ENCODE data around the gene ZNF358. TPM values are rescaled to one million over a fixed set of nuclear protein-coding genes. Genes with fewer than 3 reads are reported as not detected.

ZNF358 gene
- total and polyA plus RNA-seq, 2 of the 13 experiments (the other 11 are each of a cell fraction or from before 2014, with no cell fraction given): 9.1 to 37.0 TPM

DNA sequence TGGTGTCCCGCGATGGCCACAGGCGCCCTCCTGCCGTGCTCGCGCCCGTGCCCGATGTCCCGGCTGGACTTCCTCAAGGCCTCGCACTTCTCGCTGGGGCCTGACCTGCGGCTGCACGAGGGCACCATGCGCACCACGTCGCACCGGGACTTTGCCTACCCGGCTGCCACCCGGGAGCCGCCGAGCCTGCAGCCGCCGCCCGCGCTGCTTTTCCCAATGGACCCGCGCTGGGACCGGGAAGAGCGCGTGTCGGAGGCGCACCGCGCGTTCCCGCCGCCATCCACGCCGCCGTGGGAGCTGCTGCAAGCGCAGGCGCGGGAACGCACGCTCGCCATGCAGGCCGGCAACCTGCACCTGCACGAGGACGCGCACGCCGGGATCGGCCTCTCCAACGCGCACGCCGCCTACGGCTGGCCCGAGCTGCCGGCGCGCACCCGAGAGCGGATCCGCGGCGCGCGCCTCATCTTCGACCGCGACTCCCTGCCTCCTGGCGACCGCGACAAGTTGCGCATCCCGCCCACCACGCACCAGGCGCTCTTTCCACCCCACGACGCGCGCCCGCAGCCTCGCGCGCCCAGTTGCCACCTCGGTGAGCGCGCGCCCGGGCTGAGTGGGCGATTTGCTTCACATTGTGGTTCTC lies 15.0 kb upstream of the ZNF358 start (continued):
- TF ChIP-seq, protein P1, sequence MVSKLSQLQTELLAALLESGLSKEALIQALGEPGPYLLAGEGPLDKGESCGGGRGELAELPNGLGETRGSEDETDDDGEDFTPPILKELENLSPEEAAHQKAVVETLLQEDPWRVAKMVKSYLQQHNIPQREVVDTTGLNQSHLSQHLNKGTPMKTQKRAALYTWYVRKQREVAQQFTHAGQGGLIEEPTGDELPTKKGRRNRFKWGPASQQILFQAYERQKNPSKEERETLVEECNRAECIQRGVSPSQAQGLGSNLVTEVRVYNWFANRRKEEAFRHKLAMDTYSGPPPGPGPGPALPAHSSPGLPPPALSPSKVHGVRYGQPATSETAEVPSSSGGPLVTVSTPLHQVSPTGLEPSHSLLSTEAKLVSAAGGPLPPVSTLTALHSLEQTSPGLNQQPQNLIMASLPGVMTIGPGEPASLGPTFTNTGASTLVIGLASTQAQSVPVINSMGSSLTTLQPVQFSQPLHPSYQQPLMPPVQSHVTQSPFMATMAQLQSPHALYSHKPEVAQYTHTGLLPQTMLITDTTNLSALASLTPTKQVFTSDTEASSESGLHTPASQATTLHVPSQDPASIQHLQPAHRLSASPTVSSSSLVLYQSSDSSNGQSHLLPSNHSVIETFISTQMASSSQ (IDR thresholded peaks at IDR 0.05; ENCODE audit: low read depth): no peak
- TF ChIP-seq, protein P1 (CRISPR knock-in tag; IDR thresholded peaks at IDR 0.05; ENCODE audit: borderline replicate concordance): 0 out of 2 replicates have a peak, but pooled peaks have one; percentile 33
- TF ChIP-seq ZNF460 (CRISPR knock-in tag; IDR thresholded peaks at IDR 0.05; ENCODE audit: borderline replicate concordance): no peak
- TF ChIP-seq FOXA1 (IDR thresholded peaks at IDR 0.05): no peak
- TF ChIP-seq FOXA1 (CRISPR knock-in tag; IDR thresholded peaks at IDR 0.05): no peak
- peak; percentile 70; the same call in 1 of the 2 replicates for TF ChIP-seq ZNF790 (CRISPR knock-in tag; IDR thresholded peaks at IDR 0.05; ENCODE audit: borderline replicate concordance)
- TF ChIP-seq ZNF652 (CRISPR knock-in tag; IDR thresholded peaks at IDR 0.05; ENCODE audit: borderline replicate concordance, low read depth): no peak
- TF ChIP-seq, protein P2, sequence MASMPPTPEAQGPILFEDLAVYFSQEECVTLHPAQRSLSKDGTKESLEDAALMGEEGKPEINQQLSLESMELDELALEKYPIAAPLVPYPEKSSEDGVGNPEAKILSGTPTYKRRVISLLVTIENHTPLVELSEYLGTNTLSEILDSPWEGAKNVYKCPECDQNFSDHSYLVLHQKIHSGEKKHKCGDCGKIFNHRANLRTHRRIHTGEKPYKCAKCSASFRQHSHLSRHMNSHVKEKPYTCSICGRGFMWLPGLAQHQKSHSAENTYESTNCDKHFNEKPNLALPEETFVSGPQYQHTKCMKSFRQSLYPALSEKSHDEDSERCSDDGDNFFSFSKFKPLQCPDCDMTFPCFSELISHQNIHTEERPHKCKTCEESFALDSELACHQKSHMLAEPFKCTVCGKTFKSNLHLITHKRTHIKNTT (CRISPR knock-in tag; IDR thresholded peaks at IDR 0.05): no peak
- TF ChIP-seq ZNF24 (IDR thresholded peaks at IDR 0.05): no peak
- TF ChIP-seq, protein P3, sequence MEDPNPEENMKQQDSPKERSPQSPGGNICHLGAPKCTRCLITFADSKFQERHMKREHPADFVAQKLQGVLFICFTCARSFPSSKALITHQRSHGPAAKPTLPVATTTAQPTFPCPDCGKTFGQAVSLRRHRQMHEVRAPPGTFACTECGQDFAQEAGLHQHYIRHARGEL (CRISPR knock-in tag; IDR thresholded peaks at IDR 0.05): peak; percentile 56; the same call in 1 of the 2 replicates
- TF ChIP-seq, protein P4, sequence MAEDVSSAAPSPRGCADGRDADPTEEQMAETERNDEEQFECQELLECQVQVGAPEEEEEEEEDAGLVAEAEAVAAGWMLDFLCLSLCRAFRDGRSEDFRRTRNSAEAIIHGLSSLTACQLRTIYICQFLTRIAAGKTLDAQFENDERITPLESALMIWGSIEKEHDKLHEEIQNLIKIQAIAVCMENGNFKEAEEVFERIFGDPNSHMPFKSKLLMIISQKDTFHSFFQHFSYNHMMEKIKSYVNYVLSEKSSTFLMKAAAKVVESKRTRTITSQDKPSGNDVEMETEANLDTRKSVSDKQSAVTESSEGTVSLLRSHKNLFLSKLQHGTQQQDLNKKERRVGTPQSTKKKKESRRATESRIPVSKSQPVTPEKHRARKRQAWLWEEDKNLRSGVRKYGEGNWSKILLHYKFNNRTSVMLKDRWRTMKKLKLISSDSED (CRISPR knock-in tag; IDR thresholded peaks at IDR 0.05): no peak
- TF ChIP-seq, protein P5, sequence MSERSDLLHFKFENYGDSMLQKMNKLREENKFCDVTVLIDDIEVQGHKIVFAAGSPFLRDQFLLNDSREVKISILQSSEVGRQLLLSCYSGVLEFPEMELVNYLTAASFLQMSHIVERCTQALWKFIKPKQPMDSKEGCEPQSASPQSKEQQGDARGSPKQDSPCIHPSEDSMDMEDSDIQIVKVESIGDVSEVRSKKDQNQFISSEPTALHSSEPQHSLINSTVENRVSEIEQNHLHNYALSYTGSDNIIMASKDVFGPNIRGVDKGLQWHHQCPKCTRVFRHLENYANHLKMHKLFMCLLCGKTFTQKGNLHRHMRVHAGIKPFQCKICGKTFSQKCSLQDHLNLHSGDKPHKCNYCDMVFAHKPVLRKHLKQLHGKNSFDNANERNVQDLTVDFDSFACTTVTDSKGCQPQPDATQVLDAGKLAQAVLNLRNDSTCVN (CRISPR knock-in tag; IDR thresholded peaks at IDR 0.05; ENCODE audit: borderline replicate concordance): no peak
- peak; percentile 57; the same call in 1 of the 2 replicates for TF ChIP-seq HDAC1 (CRISPR knock-in tag; IDR thresholded peaks at IDR 0.05)
- TF ChIP-seq, protein P6, sequence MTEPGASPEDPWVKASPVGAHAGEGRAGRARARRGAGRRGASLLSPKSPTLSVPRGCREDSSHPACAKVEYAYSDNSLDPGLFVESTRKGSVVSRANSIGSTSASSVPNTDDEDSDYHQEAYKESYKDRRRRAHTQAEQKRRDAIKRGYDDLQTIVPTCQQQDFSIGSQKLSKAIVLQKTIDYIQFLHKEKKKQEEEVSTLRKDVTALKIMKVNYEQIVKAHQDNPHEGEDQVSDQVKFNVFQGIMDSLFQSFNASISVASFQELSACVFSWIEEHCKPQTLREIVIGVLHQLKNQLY (CRISPR knock-in tag; IDR thresholded peaks at IDR 0.05): 0 out of 2 replicates have a peak, but pooled peaks have one; percentile 16
- TF ChIP-seq, protein P7, sequence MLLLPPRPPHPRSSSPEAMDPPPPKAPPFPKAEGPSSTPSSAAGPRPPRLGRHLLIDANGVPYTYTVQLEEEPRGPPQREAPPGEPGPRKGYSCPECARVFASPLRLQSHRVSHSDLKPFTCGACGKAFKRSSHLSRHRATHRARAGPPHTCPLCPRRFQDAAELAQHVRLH (CRISPR knock-in tag; IDR thresholded peaks at IDR 0.05; ENCODE audit: borderline replicate concordance, low read depth): no peak
- no peak for TF ChIP-seq ZEB1 (IDR thresholded peaks at IDR 0.05; ENCODE audit: insufficient replicate concordance, low read depth)
- peak; percentile 87; the same call in 1 of the 2 replicates for TF ChIP-seq ZNF709 (CRISPR knock-in tag; IDR thresholded peaks at IDR 0.05)
- no peak for TF ChIP-seq ZSCAN22 (CRISPR knock-in tag; IDR thresholded peaks at IDR 0.05)
- TF ChIP-seq ZNF367 (CRISPR knock-in tag; IDR thresholded peaks at IDR 0.05; ENCODE audit: borderline replicate concordance): no peak
- TF ChIP-seq ZNF747 (CRISPR knock-in tag; IDR thresholded peaks at IDR 0.05; ENCODE audit: borderline replicate concordance): no peak
- TF ChIP-seq ZKSCAN8 (CRISPR knock-in tag; IDR thresholded peaks at IDR 0.05; ENCODE audit: borderline replicate concordance): no peak

Measured in HepG2 (cell line).